Neutrophil (primary cell): ENCODE results near the gene PDGFD.

Source experiments
- H3K27ac ChIP-seq: fragments of 200-600 bp; sonication (generic); 2 replicates; pipeline ENCODE4 v1.5.1; 2016; ENCODE audit warnings: mild to moderate bottlenecking, moderate library complexity
- H3K27me3 ChIP-seq: fragments of 200-600 bp; sonication (generic); 2 replicates; pipeline ENCODE4 v1.6.0; 2016; ENCODE audit warnings: mild to moderate bottlenecking
- H3K36me3 ChIP-seq: fragments of 200-600 bp; sonication (generic); 2 replicates; pipeline ENCODE4 v1.5.1; 2017
- H3K4me1 ChIP-seq, 2 experiments: fragments of 200-600 bp in 1 of 2; sonication (generic) in 1 of 2; 1 replicate in 1 of 2; 2 replicates in 1 of 2; pipeline versions ENCODE4 v1.5.1 to v1.6.1; 2013 to 2016; ENCODE audit warnings: low read depth in 1 of 2, low read length in 1 of 2, mild to moderate bottlenecking in 1 of 2, moderate library complexity in 1 of 2; ENCODE audit not compliant: control insufficient read depth in 1 of 2, insufficient read depth in 1 of 2
- H3K4me3 ChIP-seq, 2 experiments: fragments of 200-600 bp in 1 of 2; sonication (generic) in 1 of 2; 1 replicate in 1 of 2; 2 replicates in 1 of 2; pipeline ENCODE4 v1.5.1; 2013 to 2016; ENCODE audit warnings: low read depth in 1 of 2, low read length in 1 of 2, mild to moderate bottlenecking in 1 of 2, moderate library complexity in 1 of 2
- H3K9me3 ChIP-seq: fragments of 200-600 bp; sonication (generic); 2 replicates; pipeline ENCODE4 v1.5.1; 2016
- CTCF ChIP-seq: fragments of 200-600 bp; sonication (generic); IDR thresholded peaks from 2 replicates; pipeline ENCODE4 v1.5.1; 2016; ENCODE audit warnings: antibody characterized with exemption

PDGFD gene

GRCh38 chr11:104000798-104001197, 163.1 kb downstream of the PDGFD start:
- no peaks in the 10 kb centered on the region for H3K36me3 ChIP-seq
- H3K27ac ChIP-seq: no peak overlapping the region
- H3K9me3 ChIP-seq: no peaks in the 10 kb centered on the region
- TF ChIP-seq CTCF: no peak
- no peak overlapping the region for H3K4me3 ChIP-seq
- no peaks in the 10 kb centered on the region for H3K4me1 ChIP-seq
- H3K27me3 ChIP-seq: no peaks in the 10 kb centered on the region

GRCh38 chr11:103998826-103999508, 165.0 kb downstream of the PDGFD start:
- H3K9me3 ChIP-seq: no peaks in the 10 kb centered on the region
- H3K27ac ChIP-seq: no peak overlapping the region
- no peak overlapping the region for H3K4me3 ChIP-seq
- H3K36me3 ChIP-seq: no peaks in the 10 kb centered on the region
- H3K4me1 ChIP-seq: no peaks in the 10 kb centered on the region
- H3K27me3 ChIP-seq: no peaks in the 10 kb centered on the region
- no peak for TF ChIP-seq CTCF

GRCh38 chr11:103997082-103997481, 166.9 kb downstream of the PDGFD start:
- H3K4me3 ChIP-seq: no peak overlapping the region
- no peak overlapping the region for H3K27ac ChIP-seq
- H3K36me3 ChIP-seq: no peaks in the 10 kb centered on the region
- H3K27me3 ChIP-seq: no peaks in the 10 kb centered on the region
- H3K9me3 ChIP-seq: no peaks in the 10 kb centered on the region
- no peak for TF ChIP-seq CTCF
- H3K4me1 ChIP-seq: no peaks in the 10 kb centered on the region

- TF ChIP-seq CTCF: no peak
- H3K4me1 ChIP-seq: no peaks in the 10 kb centered on the region
- no peak overlapping the region for H3K27ac ChIP-seq
- H3K4me3 ChIP-seq: no peak overlapping the region
- no peaks in the 10 kb centered on the region for H3K36me3 ChIP-seq
- H3K9me3 ChIP-seq: no peaks in the 10 kb centered on the region
- no peaks in the 10 kb centered on the region for H3K27me3 ChIP-seq
These were observed 168.1 kb downstream of the PDGFD start for GRCh38 chr11:103995896-103996295.

GRCh38 chr11:103994518-103994917, 169.4 kb downstream of the PDGFD start:
- Histone ChIP-seq H3K27ac (no peak overlapping the region), H3K36me3 (no peaks in the 10 kb centered on the region), H3K4me3 (no peak overlapping the region), H3K9me3 (no peaks in the 10 kb centered on the region), H3K27me3 (no peaks in the 10 kb centered on the region), H3K4me1 (no peaks in the 10 kb centered on the region)
- no peak for TF ChIP-seq CTCF

- Histone ChIP-seq H3K9me3 (no peaks in the 10 kb centered on the region), H3K4me1 (no peaks in the 10 kb centered on the region), H3K36me3 (no peaks in the 10 kb centered on the region), H3K27ac (no peak overlapping the region), H3K4me3 (no peak overlapping the region), H3K27me3 (no peaks in the 10 kb centered on the region)
- no peak for TF ChIP-seq CTCF
These were observed 169.9 kb downstream of the PDGFD start for GRCh38 chr11:103994094-103994493.
